HCT116 (cell line): ENCODE data around the gene RAB3GAP2. TPM values are rescaled to one million over a fixed set of nuclear protein-coding genes. Genes with fewer than 3 reads are reported as not detected.

ENCODE experiments used
- ATAC-seq: fragments of 200-7000 bp; cut with Tn5 transposase; 2 replicates; pipeline ENCODE4 v1.9.1; 2020; ENCODE audit warnings: mild to moderate bottlenecking, moderate library complexity
- BruUV-seq: library from RNA; stranded (reverse); fragments of 400-500 nt; replicated peaks from 2 replicates; lab custom pipeline; 2021; lab: Mats Ljungman, UMichigan
- CTCF ChIA-PET: fragments of 300-600 bp; sonication (Branson Sonifier 250); formaldehyde crosslinking; loops from one replicate; lab custom pipeline; 2021; ENCODE audit warnings: antibody characterized with exemption; lab: Charles Lee
- POLR2A ChIA-PET: fragments of 300-600, 350-600 bp; sonication (Branson Sonifier 250); formaldehyde crosslinking; loops from one replicate; lab custom pipeline; 2021; ENCODE audit warnings: antibody characterized with exemption; lab: Charles Lee
- RAD21 ChIA-PET, 2 experiments: fragments of 300-600 bp; sonication (Branson Sonifier 250); formaldehyde crosslinking; loops; one replicate each; lab custom pipeline; 2023; ENCODE audit warnings: low total read pairs in 2 of 2; ENCODE audit not compliant: uncharacterized antibody in 2 of 2, unreplicated experiment in 2 of 2, low non-redundant PET in 1 of 2; lab: Charles Lee
- DNase-seq: peaks from one replicate; pipeline ENCODE4 v3.0.0-alpha.2; 2010; ENCODE audit warnings: low read depth, low spot score
- H2AFZ ChIP-seq: fragments of 200-600 bp; shearing (Covaris generic), sonication (generic); 2 replicates; pipeline ENCODE4 v1.6.1; 2017; ENCODE audit warnings: low read depth, mixed run types, mixed read lengths, antibody characterized with exemption, low read length; ENCODE audit not compliant: poor library complexity, severe bottlenecking
- H3K27ac ChIP-seq: 2 replicates; pipeline ENCODE4 v1.5.1; 2012; ENCODE audit warnings: low read depth, low read length
- H3K27me3 ChIP-seq: fragments of 200-600 bp; sonication (generic); 2 replicates; pipeline ENCODE4 v1.6.1; 2016; ENCODE audit warnings: mixed run types, low read length, mixed read lengths; ENCODE audit not compliant: insufficient read depth
- H3K36me3 ChIP-seq, 2 experiments: fragments of 200-500 bp in 1 of 2; fragments of 200-600 bp in 1 of 2; sonication (Bioruptor generic) in 1 of 2; sonication (generic) in 1 of 2; 2 replicates each; pipeline versions ENCODE4 v1.5.1 to v1.6.1; 2014 to 2016; ENCODE audit warnings: low read length in 2 of 2, inconsistent platforms in 1 of 2, mixed read lengths in 1 of 2, mixed run types in 1 of 2; ENCODE audit not compliant: insufficient read depth in 2 of 2, control insufficient read depth in 1 of 2
- H3K4me1 ChIP-seq, 2 experiments: fragments of 200-600 bp in 1 of 2; sonication (generic) in 1 of 2; 2 replicates each; pipeline versions ENCODE4 v1.5.1 to v1.6.1; 2012 to 2017; ENCODE audit warnings: low read length in 2 of 2, inconsistent platforms in 1 of 2, mild to moderate bottlenecking in 1 of 2, mixed read lengths in 1 of 2, mixed run types in 1 of 2, moderate library complexity in 1 of 2; ENCODE audit not compliant: insufficient read depth in 2 of 2, control insufficient read depth in 1 of 2
- H3K4me2 ChIP-seq: fragments of 200-600 bp; sonication (generic); 2 replicates; pipeline ENCODE4 v1.6.1; 2017; ENCODE audit warnings: mixed run types, low read length, mixed read lengths
- H3K4me3 ChIP-seq, 2 experiments: fragments of 200-600 bp in 1 of 2; sonication (generic) in 1 of 2; replicated peaks in 1 of 2; 2 replicates each; pipeline ENCODE4 v1.5.1; 2011 to 2016; ENCODE audit warnings: low read length in 2 of 2, control low read depth in 1 of 2, low read depth in 1 of 2, mild to moderate bottlenecking in 1 of 2, mixed read lengths in 1 of 2, mixed run types in 1 of 2
- H3K79me2 ChIP-seq: fragments of 200-600 bp; sonication (generic); 2 replicates; pipeline ENCODE4 v1.6.1; 2017; ENCODE audit warnings: mild to moderate bottlenecking, mixed run types, low read length, moderate library complexity, mixed read lengths; ENCODE audit not compliant: insufficient read depth
- H3K9ac ChIP-seq: fragments of 200-600 bp; sonication (generic); 2 replicates; pipeline ENCODE4 v1.6.1; 2016; ENCODE audit warnings: low read length, mixed read lengths
- H3K9me2 ChIP-seq: fragments of 200-600 bp; sonication (generic), shearing (Covaris generic); 2 replicates; pipeline ENCODE4 v1.6.1; 2017; ENCODE audit warnings: mixed run types, mild to moderate bottlenecking, moderate library complexity; ENCODE audit not compliant: insufficient read depth
- H3K9me3 ChIP-seq, 2 experiments: fragments of 200-500 bp in 1 of 2; fragments of 200-600 bp in 1 of 2; sonication (Bioruptor generic) in 1 of 2; sonication (generic) in 1 of 2; 2 replicates each; pipeline ENCODE4 v1.6.1; 2014 to 2017; ENCODE audit warnings: low read length in 2 of 2, mixed read lengths in 2 of 2, inconsistent platforms in 1 of 2, low read depth in 1 of 2, mild to moderate bottlenecking in 1 of 2, mixed run types in 1 of 2, moderate library complexity in 1 of 2; ENCODE audit not compliant: control insufficient read depth in 1 of 2, insufficient read depth in 1 of 2
- H4K20me1 ChIP-seq: fragments of 200-600 bp; sonication (generic), shearing (Covaris generic); 2 replicates; pipeline ENCODE4 v1.6.1; 2017; ENCODE audit warnings: mixed run types, mild to moderate bottlenecking, moderate library complexity; ENCODE audit not compliant: insufficient read depth
- CBX3 ChIP-seq: IDR thresholded peaks from 2 replicates; pipeline ENCODE4 v1.6.1; 2012; ENCODE audit warnings: low read depth
- ELF1 ChIP-seq: IDR thresholded peaks from 2 replicates; pipeline ENCODE4 v1.6.1; 2012; ENCODE audit warnings: low read depth, borderline replicate concordance
- FOSL1 ChIP-seq: IDR thresholded peaks from 2 replicates; pipeline ENCODE4 v1.6.1; 2012; ENCODE audit warnings: low read depth
- JUND ChIP-seq: IDR thresholded peaks from 2 replicates; pipeline ENCODE4 v1.6.1; 2012
- POLR2AphosphoS5 ChIP-seq: IDR thresholded peaks from 2 replicates; pipeline ENCODE4 v1.6.1; 2011; ENCODE audit warnings: mild to moderate bottlenecking, low read depth, low read length, moderate library complexity
- RAD21 ChIP-seq: IDR thresholded peaks from 2 replicates; pipeline ENCODE4 v1.6.1; 2012; ENCODE audit warnings: low read depth, mild to moderate bottlenecking
- SIN3A ChIP-seq: IDR thresholded peaks from 2 replicates; pipeline ENCODE4 v1.6.1; 2012; ENCODE audit warnings: low read depth
- SRF ChIP-seq: IDR thresholded peaks from 2 replicates; pipeline ENCODE4 v1.6.1; 2012; ENCODE audit warnings: low read depth
- TCF7L2 ChIP-seq: IDR thresholded peaks from 2 replicates; pipeline ENCODE4 v1.7.0; 2011; ENCODE audit warnings: borderline replicate concordance, inconsistent platforms; ENCODE audit not compliant: insufficient read depth, insufficient read length; ENCODE audit errors: extremely low read depth
- YY1 ChIP-seq: IDR thresholded peaks from 2 replicates; pipeline ENCODE4 v1.6.1; 2011; ENCODE audit warnings: low read length, low read depth, moderate library complexity, mild to moderate bottlenecking; ENCODE audit not compliant: insufficient replicate concordance; ENCODE audit errors: extremely low read depth
- ZFX ChIP-seq: fragments of 450-650 bp; IDR thresholded peaks from 2 replicates; pipeline ENCODE4 v1.6.1; 2017
- intact Hi-C: fragments of 100-400 bp; cut with micrococcal nuclease; formaldehyde crosslinking; loops from 2 replicates; pipeline ENCODE4 v1.10.0; 2022
- total RNA-seq: library from RNA; stranded (reverse); gene quantifications from one replicate; pipeline ENCODE4 v1.2.1, GENCODE V29; 2021; ENCODE audit not compliant: unreplicated experiment
- TF ChIP-seq, protein P1 (sequence below): IDR thresholded peaks from 2 replicates; pipeline ENCODE4 v1.6.1; 2011; ENCODE audit warnings: mild to moderate bottlenecking, low read length, moderate library complexity; ENCODE audit not compliant: insufficient replicate concordance; ENCODE audit errors: extremely low read depth
- TF ChIP-seq, protein P2 (sequence below): IDR thresholded peaks from 2 replicates; pipeline ENCODE4 v1.6.1; 2012
- TF ChIP-seq, protein P3 (sequence below), 3 experiments: fragments of 200-600 bp in 1 of 3; sonication (generic) in 1 of 3; IDR thresholded peaks in 2 of 3; conservative IDR thresholded peaks in 1 of 3; 2 replicates each; pipeline ENCODE4 v1.5.1; 2012 to 2017; ENCODE audit warnings: low read depth in 2 of 3, low read length in 2 of 3, antibody characterized with exemption in 1 of 3, borderline replicate concordance in 1 of 3, control low read depth in 1 of 3, mild to moderate bottlenecking in 1 of 3, mixed read lengths in 1 of 3, mixed run types in 1 of 3, moderate library complexity in 1 of 3; ENCODE audit not compliant: insufficient read depth in 1 of 3
- TF ChIP-seq, protein P4 (sequence below): IDR thresholded peaks from 2 replicates; pipeline ENCODE4 v1.6.1; 2012; ENCODE audit warnings: low read depth

RAB3GAP2 gene
- total RNA-seq, 1 experiment from 2014 or later = 32.5 TPM

DNA sequence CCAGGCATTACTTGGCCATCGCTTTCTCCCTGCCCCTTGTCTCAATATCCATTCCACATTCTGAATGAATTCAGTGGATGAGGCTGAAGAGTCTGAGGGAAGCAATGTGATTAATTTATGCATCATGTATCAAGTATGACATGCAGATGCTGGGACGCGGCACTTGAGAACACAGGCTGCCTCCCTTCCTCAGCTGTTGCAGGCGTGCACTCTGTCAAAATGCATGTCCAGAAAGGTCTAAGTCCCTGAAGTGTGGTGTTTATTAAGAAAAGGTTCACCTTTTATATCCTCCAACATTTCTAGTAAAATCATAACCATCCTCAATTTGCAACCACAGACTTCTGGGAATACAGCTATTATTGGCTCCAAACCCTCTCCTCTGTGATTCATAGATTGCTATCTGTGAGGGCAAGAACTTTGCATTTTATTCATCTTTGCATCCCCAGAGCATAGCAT lies 22.6 kb upstream of the RAB3GAP2 start (continued):
- TF ChIP-seq POLR2AphosphoS5 (no peak), YY1 (no peak), CBX3 (no peak), JUND (no peak), TCF7L2 (no peak), RAD21 (no peak)
- TF ChIP-seq, protein P1, sequence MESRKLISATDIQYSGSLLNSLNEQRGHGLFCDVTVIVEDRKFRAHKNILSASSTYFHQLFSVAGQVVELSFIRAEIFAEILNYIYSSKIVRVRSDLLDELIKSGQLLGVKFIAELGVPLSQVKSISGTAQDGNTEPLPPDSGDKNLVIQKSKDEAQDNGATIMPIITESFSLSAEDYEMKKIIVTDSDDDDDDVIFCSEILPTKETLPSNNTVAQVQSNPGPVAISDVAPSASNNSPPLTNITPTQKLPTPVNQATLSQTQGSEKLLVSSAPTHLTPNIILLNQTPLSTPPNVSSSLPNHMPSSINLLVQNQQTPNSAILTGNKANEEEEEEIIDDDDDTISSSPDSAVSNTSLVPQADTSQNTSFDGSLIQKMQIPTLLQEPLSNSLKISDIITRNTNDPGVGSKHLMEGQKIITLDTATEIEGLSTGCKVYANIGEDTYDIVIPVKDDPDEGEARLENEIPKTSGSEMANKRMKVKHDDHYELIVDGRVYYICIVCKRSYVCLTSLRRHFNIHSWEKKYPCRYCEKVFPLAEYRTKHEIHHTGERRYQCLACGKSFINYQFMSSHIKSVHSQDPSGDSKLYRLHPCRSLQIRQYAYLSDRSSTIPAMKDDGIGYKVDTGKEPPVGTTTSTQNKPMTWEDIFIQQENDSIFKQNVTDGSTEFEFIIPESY = no peak

DNA sequence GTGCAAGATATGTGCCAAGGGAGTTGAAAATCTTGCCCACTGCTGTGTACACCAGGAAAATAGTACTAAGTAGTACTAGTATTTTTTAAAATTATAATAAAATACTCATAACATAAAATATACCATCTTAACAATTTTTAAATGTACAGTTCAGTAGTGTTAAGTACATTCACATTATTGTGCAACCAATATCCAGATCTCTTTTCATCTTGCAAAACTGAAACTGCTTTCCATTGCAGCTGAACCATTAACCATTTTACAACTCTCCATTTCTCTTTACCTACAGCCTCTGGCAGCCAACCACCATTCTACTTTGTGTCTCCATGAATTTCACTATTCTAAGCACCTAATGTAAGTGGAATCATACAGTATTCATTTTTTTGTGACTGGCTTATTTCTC lies 19.3 kb upstream of the RAB3GAP2 start:
- Histone ChIP-seq H3K9me2 (no peaks in the 10 kb centered on the region), H3K79me2 (no peaks in the 10 kb centered on the region), H4K20me1 (no peaks in the 10 kb centered on the region), H3K4me1 (no peaks in the 10 kb centered on the region), H3K27me3 (no peaks in the 10 kb centered on the region), H3K36me3 (no peaks in the 10 kb centered on the region), H3K9me3 (no peaks in the 10 kb centered on the region), H2AFZ (no peak overlapping the region), H3K9ac (no peak overlapping the region), H3K4me2 (no peak overlapping the region), H3K27ac (no peak overlapping the region), H3K4me3 (no peak overlapping the region)
- ATAC-seq = no peak
- ChIA-PET POLR2A (no interaction called here), CTCF (no interaction called here), RAD21 (no interaction called here)
- BruUV-seq = no TSS peak
- intact Hi-C loops = no loop called here
- DNase-seq = no peak
- no peak for TF ChIP-seq FOSL1
- TF ChIP-seq, protein P2, sequence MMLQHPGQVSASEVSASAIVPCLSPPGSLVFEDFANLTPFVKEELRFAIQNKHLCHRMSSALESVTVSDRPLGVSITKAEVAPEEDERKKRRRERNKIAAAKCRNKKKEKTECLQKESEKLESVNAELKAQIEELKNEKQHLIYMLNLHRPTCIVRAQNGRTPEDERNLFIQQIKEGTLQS = no peak
- TF ChIP-seq, protein P3, sequence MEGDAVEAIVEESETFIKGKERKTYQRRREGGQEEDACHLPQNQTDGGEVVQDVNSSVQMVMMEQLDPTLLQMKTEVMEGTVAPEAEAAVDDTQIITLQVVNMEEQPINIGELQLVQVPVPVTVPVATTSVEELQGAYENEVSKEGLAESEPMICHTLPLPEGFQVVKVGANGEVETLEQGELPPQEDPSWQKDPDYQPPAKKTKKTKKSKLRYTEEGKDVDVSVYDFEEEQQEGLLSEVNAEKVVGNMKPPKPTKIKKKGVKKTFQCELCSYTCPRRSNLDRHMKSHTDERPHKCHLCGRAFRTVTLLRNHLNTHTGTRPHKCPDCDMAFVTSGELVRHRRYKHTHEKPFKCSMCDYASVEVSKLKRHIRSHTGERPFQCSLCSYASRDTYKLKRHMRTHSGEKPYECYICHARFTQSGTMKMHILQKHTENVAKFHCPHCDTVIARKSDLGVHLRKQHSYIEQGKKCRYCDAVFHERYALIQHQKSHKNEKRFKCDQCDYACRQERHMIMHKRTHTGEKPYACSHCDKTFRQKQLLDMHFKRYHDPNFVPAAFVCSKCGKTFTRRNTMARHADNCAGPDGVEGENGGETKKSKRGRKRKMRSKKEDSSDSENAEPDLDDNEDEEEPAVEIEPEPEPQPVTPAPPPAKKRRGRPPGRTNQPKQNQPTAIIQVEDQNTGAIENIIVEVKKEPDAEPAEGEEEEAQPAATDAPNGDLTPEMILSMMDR (IDR thresholded peaks at IDR 0.05 in 2 of 3, conservative IDR thresholded peaks at IDR 0.05 in 1 of 3; ENCODE audit: borderline replicate concordance in 1 of 3, insufficient read depth in 1 of 3, low read depth in 2 of 3, low read length in 2 of 3) = no peak
- no peak for TF ChIP-seq ELF1
- TF ChIP-seq, protein P4, sequence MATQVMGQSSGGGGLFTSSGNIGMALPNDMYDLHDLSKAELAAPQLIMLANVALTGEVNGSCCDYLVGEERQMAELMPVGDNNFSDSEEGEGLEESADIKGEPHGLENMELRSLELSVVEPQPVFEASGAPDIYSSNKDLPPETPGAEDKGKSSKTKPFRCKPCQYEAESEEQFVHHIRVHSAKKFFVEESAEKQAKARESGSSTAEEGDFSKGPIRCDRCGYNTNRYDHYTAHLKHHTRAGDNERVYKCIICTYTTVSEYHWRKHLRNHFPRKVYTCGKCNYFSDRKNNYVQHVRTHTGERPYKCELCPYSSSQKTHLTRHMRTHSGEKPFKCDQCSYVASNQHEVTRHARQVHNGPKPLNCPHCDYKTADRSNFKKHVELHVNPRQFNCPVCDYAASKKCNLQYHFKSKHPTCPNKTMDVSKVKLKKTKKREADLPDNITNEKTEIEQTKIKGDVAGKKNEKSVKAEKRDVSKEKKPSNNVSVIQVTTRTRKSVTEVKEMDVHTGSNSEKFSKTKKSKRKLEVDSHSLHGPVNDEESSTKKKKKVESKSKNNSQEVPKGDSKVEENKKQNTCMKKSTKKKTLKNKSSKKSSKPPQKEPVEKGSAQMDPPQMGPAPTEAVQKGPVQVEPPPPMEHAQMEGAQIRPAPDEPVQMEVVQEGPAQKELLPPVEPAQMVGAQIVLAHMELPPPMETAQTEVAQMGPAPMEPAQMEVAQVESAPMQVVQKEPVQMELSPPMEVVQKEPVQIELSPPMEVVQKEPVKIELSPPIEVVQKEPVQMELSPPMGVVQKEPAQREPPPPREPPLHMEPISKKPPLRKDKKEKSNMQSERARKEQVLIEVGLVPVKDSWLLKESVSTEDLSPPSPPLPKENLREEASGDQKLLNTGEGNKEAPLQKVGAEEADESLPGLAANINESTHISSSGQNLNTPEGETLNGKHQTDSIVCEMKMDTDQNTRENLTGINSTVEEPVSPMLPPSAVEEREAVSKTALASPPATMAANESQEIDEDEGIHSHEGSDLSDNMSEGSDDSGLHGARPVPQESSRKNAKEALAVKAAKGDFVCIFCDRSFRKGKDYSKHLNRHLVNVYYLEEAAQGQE = no peak
- no peak for TF ChIP-seq SIN3A
- TF ChIP-seq RAD21 = no peak
- no peak for TF ChIP-seq SRF
- TF ChIP-seq, protein P1 = no peak
- TF ChIP-seq ZFX = no peak
- no peak for TF ChIP-seq YY1
